DND-41 (cell line): ENCODE results near the gene PLA2G15.

Experiments used
- EZH2 ChIP-seq: IDR thresholded peaks from 3 replicates; pipeline ENCODE4 v1.6.1; 2012; ENCODE audit warnings: borderline replicate concordance, low read depth, mild to moderate bottlenecking, moderate library complexity, low read length, inconsistent platforms; ENCODE audit not compliant: severe bottlenecking
- TF ChIP-seq, protein P1 (sequence below): IDR thresholded peaks from 2 replicates; pipeline ENCODE4 v1.5.1; 2012; ENCODE audit warnings: borderline replicate concordance, low read length, moderate library complexity, mild to moderate bottlenecking; ENCODE audit not compliant: poor library complexity, severe bottlenecking; ENCODE audit errors: extremely low read depth

DNA sequence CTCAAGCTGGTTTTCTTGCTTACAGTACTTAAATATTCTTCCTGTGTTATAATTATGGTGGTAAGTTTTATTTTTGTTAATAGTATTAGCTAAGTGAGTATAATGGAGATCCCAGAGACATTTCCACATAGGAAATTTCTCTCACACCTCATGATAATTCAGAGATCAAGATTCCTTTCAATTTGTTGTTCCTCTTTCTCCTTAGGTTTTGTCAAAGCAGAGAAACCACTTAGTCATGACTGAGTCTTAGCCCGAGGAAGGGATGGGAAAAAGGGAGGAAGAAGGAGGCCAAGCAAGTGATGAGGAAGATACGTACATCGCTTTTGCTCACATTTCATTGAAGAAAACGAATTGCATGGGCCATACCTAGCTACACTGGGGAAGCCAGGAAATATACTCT lies 27.7 kb upstream of the PLA2G15 start:
- TF ChIP-seq, protein P1, sequence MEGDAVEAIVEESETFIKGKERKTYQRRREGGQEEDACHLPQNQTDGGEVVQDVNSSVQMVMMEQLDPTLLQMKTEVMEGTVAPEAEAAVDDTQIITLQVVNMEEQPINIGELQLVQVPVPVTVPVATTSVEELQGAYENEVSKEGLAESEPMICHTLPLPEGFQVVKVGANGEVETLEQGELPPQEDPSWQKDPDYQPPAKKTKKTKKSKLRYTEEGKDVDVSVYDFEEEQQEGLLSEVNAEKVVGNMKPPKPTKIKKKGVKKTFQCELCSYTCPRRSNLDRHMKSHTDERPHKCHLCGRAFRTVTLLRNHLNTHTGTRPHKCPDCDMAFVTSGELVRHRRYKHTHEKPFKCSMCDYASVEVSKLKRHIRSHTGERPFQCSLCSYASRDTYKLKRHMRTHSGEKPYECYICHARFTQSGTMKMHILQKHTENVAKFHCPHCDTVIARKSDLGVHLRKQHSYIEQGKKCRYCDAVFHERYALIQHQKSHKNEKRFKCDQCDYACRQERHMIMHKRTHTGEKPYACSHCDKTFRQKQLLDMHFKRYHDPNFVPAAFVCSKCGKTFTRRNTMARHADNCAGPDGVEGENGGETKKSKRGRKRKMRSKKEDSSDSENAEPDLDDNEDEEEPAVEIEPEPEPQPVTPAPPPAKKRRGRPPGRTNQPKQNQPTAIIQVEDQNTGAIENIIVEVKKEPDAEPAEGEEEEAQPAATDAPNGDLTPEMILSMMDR: no peak
- TF ChIP-seq EZH2: no peak
